ENCODE results near the gene KCNK18.
"Not testable (repeated sequence)": the region's sequence is repeated elsewhere in the genome, so short reads cannot be mapped to it uniquely, and the experiment has no call there.

The KCNK18 gene

DNA sequence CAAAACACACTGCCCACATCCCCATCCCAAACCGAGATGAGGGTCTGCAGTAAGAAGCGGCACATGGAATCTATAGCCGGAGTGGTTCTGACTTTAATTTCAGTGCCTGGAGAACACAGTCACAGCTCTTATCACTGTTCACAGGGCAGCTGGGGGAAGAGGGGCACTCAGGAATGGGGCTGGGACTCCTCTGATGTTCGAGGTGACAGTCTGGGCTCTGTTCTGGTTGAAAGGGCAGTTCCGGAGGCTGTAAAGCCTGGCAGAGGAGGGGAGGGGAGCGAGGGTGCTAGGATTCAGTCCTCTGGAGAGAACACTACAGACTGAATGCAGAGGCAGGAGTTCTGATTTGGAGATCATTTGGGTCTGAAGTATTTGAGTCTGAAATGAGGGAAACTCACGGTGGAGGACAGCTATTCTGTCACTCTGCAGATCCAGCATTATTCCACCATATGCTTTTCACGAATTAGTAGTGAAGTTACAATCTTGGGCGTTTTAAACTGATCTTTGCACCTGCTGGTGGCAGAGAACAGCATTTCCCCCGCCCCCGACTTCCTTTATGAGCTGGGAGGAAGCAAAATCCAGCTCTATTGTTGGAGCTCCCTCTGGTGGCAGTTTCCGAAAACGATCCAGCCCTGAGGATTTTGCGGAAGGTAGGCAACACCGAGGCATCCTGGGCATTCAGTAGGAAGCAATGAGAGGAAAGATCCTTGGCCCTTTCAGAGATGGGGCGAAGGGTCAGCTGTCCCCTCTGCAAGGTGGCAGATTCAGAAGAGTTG, 22.7 kb upstream of the KCNK18 start:
- peak overlapping the region; percentile 30 to 32 for H3K4me3 ChIP-seq (replicated peaks in 1 of 2; ENCODE audit: low read depth in 2 of 2, low read length in 2 of 2)
- peak; percentile 77 for DNase-seq (ENCODE audit: low read depth in 2 of 2)
- TF ChIP-seq, protein P1, sequence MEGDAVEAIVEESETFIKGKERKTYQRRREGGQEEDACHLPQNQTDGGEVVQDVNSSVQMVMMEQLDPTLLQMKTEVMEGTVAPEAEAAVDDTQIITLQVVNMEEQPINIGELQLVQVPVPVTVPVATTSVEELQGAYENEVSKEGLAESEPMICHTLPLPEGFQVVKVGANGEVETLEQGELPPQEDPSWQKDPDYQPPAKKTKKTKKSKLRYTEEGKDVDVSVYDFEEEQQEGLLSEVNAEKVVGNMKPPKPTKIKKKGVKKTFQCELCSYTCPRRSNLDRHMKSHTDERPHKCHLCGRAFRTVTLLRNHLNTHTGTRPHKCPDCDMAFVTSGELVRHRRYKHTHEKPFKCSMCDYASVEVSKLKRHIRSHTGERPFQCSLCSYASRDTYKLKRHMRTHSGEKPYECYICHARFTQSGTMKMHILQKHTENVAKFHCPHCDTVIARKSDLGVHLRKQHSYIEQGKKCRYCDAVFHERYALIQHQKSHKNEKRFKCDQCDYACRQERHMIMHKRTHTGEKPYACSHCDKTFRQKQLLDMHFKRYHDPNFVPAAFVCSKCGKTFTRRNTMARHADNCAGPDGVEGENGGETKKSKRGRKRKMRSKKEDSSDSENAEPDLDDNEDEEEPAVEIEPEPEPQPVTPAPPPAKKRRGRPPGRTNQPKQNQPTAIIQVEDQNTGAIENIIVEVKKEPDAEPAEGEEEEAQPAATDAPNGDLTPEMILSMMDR (IDR thresholded peaks at IDR 0.05; ENCODE audit: low read depth, low read length): peak; percentile 86

DNA sequence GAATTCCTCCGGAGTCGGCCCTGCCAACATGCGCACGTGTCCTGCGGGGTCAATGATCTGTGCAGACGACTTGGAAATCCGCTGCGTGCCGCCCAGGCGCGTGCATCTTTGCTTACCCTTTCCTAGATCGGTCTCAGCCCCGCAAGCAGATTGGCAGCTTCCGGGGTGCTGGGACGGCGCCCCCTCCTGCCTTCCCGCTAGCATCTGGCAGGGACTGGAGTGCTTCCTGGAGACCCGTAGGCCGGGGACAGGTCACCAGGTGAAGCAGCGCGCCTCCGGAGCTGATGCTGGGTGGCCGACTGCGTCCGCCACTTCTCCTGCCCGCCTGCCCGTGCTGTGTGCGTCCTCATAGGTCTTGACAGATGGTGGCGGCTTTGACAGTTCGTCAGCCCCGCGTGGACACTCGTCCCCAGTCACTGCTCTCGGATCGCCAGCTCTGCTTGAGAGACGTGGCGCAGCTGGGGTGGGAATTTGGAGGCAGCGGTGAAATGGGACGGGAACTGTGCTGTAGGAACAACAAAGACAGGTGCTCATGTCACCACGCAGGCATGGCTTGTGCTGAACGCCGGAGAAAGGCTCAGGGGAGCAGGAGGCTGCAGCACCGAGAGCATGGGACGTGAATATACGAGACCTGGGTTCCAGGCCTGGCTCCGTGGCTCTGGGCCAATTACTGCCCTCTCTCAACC, 21.9 kb upstream of the KCNK18 start:
- no peak for DNase-seq (ENCODE audit: low read depth in 2 of 2)
- TF ChIP-seq, protein P1 (IDR thresholded peaks at IDR 0.05; ENCODE audit: low read depth, low read length): no peak
- peak overlapping the region; percentile 30 to 32 for H3K4me3 ChIP-seq (replicated peaks in 1 of 2; ENCODE audit: low read depth in 2 of 2, low read length in 2 of 2)

DNA sequence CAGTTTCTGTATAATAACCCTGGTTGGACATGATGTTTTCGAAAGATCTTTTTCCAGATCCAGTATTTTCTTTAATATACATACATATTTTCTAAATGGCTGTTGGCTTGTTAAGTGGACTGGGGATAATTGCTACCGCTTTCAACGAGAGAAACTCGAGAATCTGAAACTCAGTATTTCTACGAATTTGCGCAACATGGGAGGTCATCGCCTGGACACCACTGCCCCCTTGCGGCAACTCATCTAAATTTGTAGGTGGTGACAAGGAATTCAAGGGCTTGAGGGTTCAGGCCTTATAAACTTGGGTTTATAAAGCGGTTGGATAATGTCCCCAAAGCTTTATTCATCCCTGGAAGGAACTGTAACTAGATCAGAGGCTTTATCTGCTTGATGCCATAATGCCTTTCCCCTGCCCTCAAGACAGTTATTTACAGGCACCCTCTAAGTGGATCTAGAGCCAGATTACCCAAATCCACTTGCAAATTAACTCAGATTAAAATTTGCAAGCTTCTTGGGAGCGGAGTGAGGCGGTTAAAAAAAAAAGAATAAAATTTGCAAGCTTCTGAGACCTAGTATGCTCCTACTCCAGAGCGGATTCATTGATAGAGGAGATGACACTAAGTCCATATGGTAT, 21.3 kb upstream of the KCNK18 start:
- TF ChIP-seq, protein P1 (IDR thresholded peaks at IDR 0.05; ENCODE audit: low read depth, low read length): peak; percentile 82
- DNase-seq (ENCODE audit: low read depth in 2 of 2): peak; percentile 79 to 81
- no peak overlapping the region for H3K4me3 ChIP-seq (replicated peaks in 1 of 2; ENCODE audit: low read depth in 2 of 2, low read length in 2 of 2)

DNA sequence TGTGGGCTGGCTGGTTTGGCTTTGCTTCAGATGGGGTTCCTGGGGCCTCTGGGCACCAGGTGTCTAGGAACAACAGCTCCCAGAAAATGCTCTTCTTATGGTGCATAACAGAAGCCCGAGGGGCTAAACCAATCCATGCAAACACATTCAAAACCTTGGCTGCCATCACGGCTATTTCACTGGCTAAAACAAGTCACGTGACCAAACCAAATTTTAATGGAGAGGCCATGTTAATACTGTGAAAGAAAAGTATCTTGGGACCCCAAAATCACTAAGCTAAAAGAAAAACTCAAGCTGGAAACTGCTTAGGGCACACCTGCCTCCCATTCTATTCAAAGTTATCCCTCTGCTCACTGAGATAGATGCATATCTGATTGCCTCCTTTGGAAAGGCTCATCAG, 19.1 kb upstream of the KCNK18 start:
- H3K4me3 ChIP-seq (replicated peaks in 1 of 2; ENCODE audit: low read depth in 2 of 2, low read length in 2 of 2): no peak overlapping the region
- TF ChIP-seq, protein P1 (IDR thresholded peaks at IDR 0.05; ENCODE audit: low read depth, low read length): no peak
- DNase-seq (ENCODE audit: low read depth in 2 of 2): no peak

DNA sequence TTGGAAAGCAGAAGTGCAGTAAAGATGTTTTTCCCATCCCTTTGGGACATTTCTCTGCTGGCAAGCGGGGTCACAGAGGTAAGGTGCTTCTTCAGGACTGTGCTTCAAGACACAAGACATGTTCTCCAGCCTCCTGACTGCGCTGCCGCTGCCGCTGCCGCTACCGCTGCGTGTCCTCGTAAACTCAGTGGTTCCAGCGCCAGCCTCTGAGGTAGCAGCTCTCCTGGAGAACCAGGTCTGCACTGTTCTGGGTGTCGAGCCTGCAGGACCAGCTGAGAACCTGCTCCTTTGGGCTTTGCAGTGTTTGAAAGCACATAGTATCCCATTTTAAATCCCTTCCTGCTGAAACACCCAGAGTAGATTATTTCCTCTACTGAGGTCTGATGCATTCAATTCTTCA, 13.0 kb upstream of the KCNK18 start:
- no peak overlapping the region for H3K4me3 ChIP-seq (replicated peaks in 1 of 2; ENCODE audit: low read depth in 2 of 2, low read length in 2 of 2)
- DNase-seq (ENCODE audit: low read depth in 2 of 2): no peak
- TF ChIP-seq, protein P1 (IDR thresholded peaks at IDR 0.05; ENCODE audit: low read depth, low read length): no peak

DNA sequence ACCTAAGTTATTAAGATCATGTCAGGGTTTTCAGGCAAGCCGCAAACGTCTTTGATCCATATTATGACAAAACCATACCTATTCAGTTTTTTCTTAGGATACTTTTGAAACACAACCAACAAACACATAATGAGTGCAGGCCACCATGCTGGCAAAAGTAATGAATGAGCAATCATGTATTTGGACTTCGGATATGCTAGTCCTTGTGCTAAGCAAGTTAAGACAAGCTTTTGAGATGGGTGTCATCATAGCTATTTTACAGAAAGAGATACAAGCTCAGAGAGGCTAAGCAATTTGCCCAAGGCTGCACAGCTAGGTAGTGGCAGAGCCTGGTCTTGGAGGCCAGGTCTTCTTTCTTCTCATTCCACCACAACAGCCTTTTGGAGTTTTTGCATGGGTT, 12.5 kb upstream of the KCNK18 start:
- DNase-seq (ENCODE audit: low read depth in 2 of 2): no peak
- no peak overlapping the region for H3K4me3 ChIP-seq (replicated peaks in 1 of 2; ENCODE audit: low read depth in 2 of 2, low read length in 2 of 2)
- TF ChIP-seq, protein P1 (IDR thresholded peaks at IDR 0.05; ENCODE audit: low read depth, low read length): no peak

DNA sequence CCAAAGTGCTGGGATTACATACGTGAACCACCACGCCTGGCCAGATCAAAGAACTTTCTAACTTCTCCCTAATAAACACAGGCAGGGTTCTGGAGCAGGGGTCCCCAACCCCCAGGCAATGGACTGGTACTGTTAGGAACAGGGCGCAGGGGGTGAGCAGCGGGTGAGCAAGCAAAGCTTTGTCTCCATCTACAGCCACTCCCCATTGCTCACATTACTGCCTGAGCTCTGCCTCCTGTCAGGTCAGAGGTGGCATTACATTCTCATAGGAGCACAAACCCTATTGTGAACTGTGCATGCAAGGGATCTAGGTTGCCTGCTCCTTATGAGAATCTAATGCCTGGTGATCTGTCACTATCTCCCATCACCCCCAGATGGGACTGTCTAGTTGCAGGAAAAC, 11.5 kb upstream of the KCNK18 start:
- H3K4me3 ChIP-seq (replicated peaks in 1 of 2; ENCODE audit: low read depth in 2 of 2, low read length in 2 of 2); DNase-seq (ENCODE audit: low read depth in 2 of 2): not testable (repeated sequence)

Data from cardiac fibroblast (primary cell).